Tibial nerve (tissue), 4 donors: ENCODE results near the gene STXBP6.

Experiments used
- EP300 ChIP-seq, 2 donors: sonication (generic); formaldehyde crosslinking; IDR thresholded peaks; one replicate each; pipeline ENCODE4 v1.6.1; 2017; ENCODE audit warnings: antibody characterized with exemption in 2 of 2, mild to moderate bottlenecking in 1 of 2
- POLR2A ChIP-seq, 2 donors: fragments of 450-650 bp; IDR thresholded peaks; one replicate each; pipeline ENCODE4 v1.6.1; 2017; ENCODE audit warnings: antibody characterized with exemption in 2 of 2, mild to moderate bottlenecking in 2 of 2, moderate library complexity in 2 of 2
- TF ChIP-seq, protein P1 (sequence below), 5 experiments: fragments of 200-600 bp in 3 of 5; fragments of 450-650 bp in 2 of 5; sonication (generic) in 3 of 5; IDR thresholded peaks; one replicate each; pipeline ENCODE4 v1.5.1; 2016 to 2019; ENCODE audit warnings: antibody characterized with exemption in 5 of 5, mild to moderate bottlenecking in 3 of 5, moderate library complexity in 2 of 5

- TF ChIP-seq, protein P1, sequence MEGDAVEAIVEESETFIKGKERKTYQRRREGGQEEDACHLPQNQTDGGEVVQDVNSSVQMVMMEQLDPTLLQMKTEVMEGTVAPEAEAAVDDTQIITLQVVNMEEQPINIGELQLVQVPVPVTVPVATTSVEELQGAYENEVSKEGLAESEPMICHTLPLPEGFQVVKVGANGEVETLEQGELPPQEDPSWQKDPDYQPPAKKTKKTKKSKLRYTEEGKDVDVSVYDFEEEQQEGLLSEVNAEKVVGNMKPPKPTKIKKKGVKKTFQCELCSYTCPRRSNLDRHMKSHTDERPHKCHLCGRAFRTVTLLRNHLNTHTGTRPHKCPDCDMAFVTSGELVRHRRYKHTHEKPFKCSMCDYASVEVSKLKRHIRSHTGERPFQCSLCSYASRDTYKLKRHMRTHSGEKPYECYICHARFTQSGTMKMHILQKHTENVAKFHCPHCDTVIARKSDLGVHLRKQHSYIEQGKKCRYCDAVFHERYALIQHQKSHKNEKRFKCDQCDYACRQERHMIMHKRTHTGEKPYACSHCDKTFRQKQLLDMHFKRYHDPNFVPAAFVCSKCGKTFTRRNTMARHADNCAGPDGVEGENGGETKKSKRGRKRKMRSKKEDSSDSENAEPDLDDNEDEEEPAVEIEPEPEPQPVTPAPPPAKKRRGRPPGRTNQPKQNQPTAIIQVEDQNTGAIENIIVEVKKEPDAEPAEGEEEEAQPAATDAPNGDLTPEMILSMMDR (IDR thresholded peaks at IDR 0.05) = no peak
- no peak for TF ChIP-seq POLR2A (IDR thresholded peaks at IDR 0.05)
- TF ChIP-seq EP300 (IDR thresholded peaks at IDR 0.05) = no peak
Observed at GRCh38 chr14:25009891-25010290, 40.1 kb downstream of the STXBP6 start.
